Neural cell (in vitro differentiated cells): ENCODE results near the gene NISCH. TPM values are rescaled to one million over a fixed set of nuclear protein-coding genes. Genes with fewer than 3 reads are reported as not detected.

Source experiments
- H2AFZ ChIP-seq: fragments of 200-600, 300-800 bp; sonication (generic), shearing (Covaris generic); 2 replicates; pipeline ENCODE4 v1.6.0; 2014; ENCODE audit warnings: low read depth, mild to moderate bottlenecking, antibody characterized with exemption, low read length, moderate library complexity
- H3F3A ChIP-seq: fragments of 200-600 bp; shearing (Covaris generic); 2 replicates; pipeline ENCODE4 v1.6.1; 2016; ENCODE audit warnings: mild to moderate bottlenecking, moderate library complexity, mixed read lengths, antibody characterized with exemption, low read length; ENCODE audit not compliant: insufficient read depth, poor library complexity, severe bottlenecking
- H3K27ac ChIP-seq: fragments of 200-600, 300-800 bp; sonication (generic), shearing (Covaris generic); 2 replicates; pipeline ENCODE4 v1.5.1; 2014; ENCODE audit warnings: mild to moderate bottlenecking, low read length, moderate library complexity
- H3K27me3 ChIP-seq: fragments of 300-800, 200-600 bp; sonication (generic), shearing (Covaris generic); 2 replicates; pipeline ENCODE4 v1.6.0; 2014; ENCODE audit warnings: mild to moderate bottlenecking, low read depth, low read length, moderate library complexity; ENCODE audit not compliant: insufficient read depth
- H3K36me3 ChIP-seq: fragments of 300-800, 200-600 bp; sonication (generic), shearing (Covaris generic); 2 replicates; pipeline ENCODE4 v1.5.1; 2014; ENCODE audit warnings: mild to moderate bottlenecking, antibody characterized with exemption, low read length, moderate library complexity; ENCODE audit not compliant: insufficient read depth
- H3K4me2 ChIP-seq: fragments of 300-800, 200-600 bp; sonication (generic), shearing (Covaris generic); 2 replicates; pipeline ENCODE4 v1.6.0; 2014; ENCODE audit warnings: mild to moderate bottlenecking, low read length
- H3K4me3 ChIP-seq: fragments of 300-800, 200-600 bp; sonication (generic), shearing (Covaris generic); 2 replicates; pipeline ENCODE4 v1.5.1; 2014; ENCODE audit warnings: mild to moderate bottlenecking, low read length, moderate library complexity
- H3K79me2 ChIP-seq: fragments of 200-600 bp; shearing (Covaris generic); replicated peaks from 2 replicates; pipeline ENCODE4 v1.6.0; 2014; ENCODE audit warnings: mild to moderate bottlenecking, low read length, moderate library complexity; ENCODE audit not compliant: insufficient read depth
- H3K9ac ChIP-seq: fragments of 300-800, 200-600 bp; sonication (generic), shearing (Covaris generic); 2 replicates; pipeline ENCODE4 v1.6.1; 2016; ENCODE audit warnings: mild to moderate bottlenecking, low read length, mixed read lengths
- H3K9me2 ChIP-seq: fragments of 200-600 bp; shearing (Covaris generic); 2 replicates; pipeline ENCODE4 v1.6.1; 2016; ENCODE audit warnings: mild to moderate bottlenecking, low read length, mixed read lengths; ENCODE audit not compliant: insufficient read depth
- H3K9me3 ChIP-seq: fragments of 200-600, 300-800 bp; sonication (generic), shearing (Covaris generic); 2 replicates; pipeline ENCODE4 v1.6.1; 2016; ENCODE audit warnings: mild to moderate bottlenecking, mixed run types, low read length, moderate library complexity, mixed read lengths
- H4K20me1 ChIP-seq: fragments of 200-600 bp; shearing (Covaris generic); 2 replicates; pipeline ENCODE4 v1.6.1; 2016; ENCODE audit warnings: mild to moderate bottlenecking, mixed run types; ENCODE audit not compliant: insufficient read depth
- EP300 ChIP-seq: fragments of 450-650 bp; conservative IDR thresholded peaks from 2 replicates; pipeline ENCODE4 v1.6.1; 2014; ENCODE audit warnings: antibody characterized with exemption, mild to moderate bottlenecking, moderate library complexity; ENCODE audit not compliant: poor library complexity, severe bottlenecking
- EZH2 ChIP-seq: fragments of 200-600, 300-800 bp; shearing (Covaris generic), sonication (generic); IDR thresholded peaks from 2 replicates; pipeline ENCODE4 v1.6.1; 2014; ENCODE audit warnings: antibody characterized with exemption, low read length, borderline replicate concordance, mild to moderate bottlenecking; ENCODE audit not compliant: insufficient read depth, poor library complexity, severe bottlenecking
- MXI1 ChIP-seq: fragments of 450-650 bp; conservative IDR thresholded peaks from 2 replicates; pipeline ENCODE4 v1.6.1; 2014; ENCODE audit warnings: antibody characterized with exemption, mild to moderate bottlenecking; ENCODE audit not compliant: poor library complexity, severe bottlenecking
- POLR2AphosphoS5 ChIP-seq: IDR thresholded peaks from 2 replicates; pipeline ENCODE4 v1.6.1; 2012
- RAD21 ChIP-seq: fragments of 450-650 bp; conservative IDR thresholded peaks from 2 replicates; pipeline ENCODE4 v1.6.1; 2014; ENCODE audit warnings: antibody characterized with exemption, mild to moderate bottlenecking, moderate library complexity
- SMC3 ChIP-seq: fragments of 450-650 bp; conservative IDR thresholded peaks from 2 replicates; pipeline ENCODE4 v1.6.1; 2014; ENCODE audit warnings: antibody characterized with exemption, mild to moderate bottlenecking, moderate library complexity; ENCODE audit not compliant: poor library complexity
- TAF1 ChIP-seq: IDR thresholded peaks from 2 replicates; pipeline ENCODE4 v1.6.1; 2012; ENCODE audit warnings: low read depth
- polyA plus RNA-seq: library from polyadenylated mRNA; depleted of rRNA; stranded (reverse); fragments of >200 nt; gene quantifications from 2 replicates; pipeline ENCODE4 v1.2.3, GENCODE V29; 2014
- TF ChIP-seq, protein P1 (sequence below): IDR thresholded peaks from 2 replicates; pipeline ENCODE4 v1.6.1; 2012; ENCODE audit warnings: borderline replicate concordance
- TF ChIP-seq, protein P2 (sequence below): fragments of 450-650 bp; IDR thresholded peaks from 2 replicates; pipeline ENCODE4 v1.5.1; 2014; ENCODE audit warnings: antibody characterized with exemption, mild to moderate bottlenecking, moderate library complexity; ENCODE audit not compliant: poor library complexity, severe bottlenecking

The NISCH gene
- polyA plus RNA-seq, 1 donor from 2014 or later, result 88.9 TPM

DNA sequence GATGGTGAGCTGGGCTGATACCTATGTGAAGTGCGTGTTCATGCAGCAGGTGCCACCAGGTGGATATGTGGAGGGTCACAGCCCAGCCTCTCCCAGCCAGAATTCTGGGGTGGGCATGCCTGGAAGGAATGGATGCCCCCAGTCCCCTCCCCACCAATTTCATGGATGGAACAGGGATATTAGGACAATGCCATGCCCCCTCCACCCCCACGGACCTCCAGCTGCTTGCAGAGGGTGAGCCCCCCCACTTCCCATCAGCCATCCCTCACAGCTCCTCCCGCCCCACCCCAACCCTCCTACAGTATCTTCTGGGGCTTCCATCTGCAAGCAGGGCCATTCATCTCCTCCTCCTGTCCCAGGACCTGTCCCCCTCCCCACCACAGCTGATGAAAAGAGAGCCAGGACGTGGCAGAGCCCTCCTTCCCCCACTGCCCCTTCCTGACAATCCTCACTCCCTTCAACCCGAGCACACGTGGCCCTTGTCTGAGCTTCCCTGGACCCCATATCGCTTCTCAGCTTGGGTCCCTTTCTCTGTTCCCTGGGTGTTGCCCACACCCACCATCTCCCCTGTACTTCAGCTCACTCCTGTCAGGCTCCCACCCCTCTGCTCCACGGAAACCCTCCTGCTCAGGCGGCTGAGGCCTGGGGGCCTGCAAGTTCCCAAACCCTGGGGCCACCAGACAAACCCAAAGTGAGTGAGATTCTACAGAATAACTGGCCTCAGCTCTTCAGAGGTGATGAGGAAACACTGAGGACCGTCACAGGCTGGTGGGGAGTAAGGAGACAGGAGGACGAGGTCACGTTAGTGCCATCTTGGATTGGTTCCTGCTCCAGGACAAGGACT is 7.7 kb upstream of the NISCH start:
- H3K9ac ChIP-seq, result no peak overlapping the region
- no peaks in the 10 kb centered on the region for H3K9me3 ChIP-seq
- no peak for TF ChIP-seq MXI1
- TF ChIP-seq TAF1, result no peak
- TF ChIP-seq, protein P1, sequence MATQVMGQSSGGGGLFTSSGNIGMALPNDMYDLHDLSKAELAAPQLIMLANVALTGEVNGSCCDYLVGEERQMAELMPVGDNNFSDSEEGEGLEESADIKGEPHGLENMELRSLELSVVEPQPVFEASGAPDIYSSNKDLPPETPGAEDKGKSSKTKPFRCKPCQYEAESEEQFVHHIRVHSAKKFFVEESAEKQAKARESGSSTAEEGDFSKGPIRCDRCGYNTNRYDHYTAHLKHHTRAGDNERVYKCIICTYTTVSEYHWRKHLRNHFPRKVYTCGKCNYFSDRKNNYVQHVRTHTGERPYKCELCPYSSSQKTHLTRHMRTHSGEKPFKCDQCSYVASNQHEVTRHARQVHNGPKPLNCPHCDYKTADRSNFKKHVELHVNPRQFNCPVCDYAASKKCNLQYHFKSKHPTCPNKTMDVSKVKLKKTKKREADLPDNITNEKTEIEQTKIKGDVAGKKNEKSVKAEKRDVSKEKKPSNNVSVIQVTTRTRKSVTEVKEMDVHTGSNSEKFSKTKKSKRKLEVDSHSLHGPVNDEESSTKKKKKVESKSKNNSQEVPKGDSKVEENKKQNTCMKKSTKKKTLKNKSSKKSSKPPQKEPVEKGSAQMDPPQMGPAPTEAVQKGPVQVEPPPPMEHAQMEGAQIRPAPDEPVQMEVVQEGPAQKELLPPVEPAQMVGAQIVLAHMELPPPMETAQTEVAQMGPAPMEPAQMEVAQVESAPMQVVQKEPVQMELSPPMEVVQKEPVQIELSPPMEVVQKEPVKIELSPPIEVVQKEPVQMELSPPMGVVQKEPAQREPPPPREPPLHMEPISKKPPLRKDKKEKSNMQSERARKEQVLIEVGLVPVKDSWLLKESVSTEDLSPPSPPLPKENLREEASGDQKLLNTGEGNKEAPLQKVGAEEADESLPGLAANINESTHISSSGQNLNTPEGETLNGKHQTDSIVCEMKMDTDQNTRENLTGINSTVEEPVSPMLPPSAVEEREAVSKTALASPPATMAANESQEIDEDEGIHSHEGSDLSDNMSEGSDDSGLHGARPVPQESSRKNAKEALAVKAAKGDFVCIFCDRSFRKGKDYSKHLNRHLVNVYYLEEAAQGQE, result no peak
- H3K4me3 ChIP-seq, result no peak overlapping the region
- H3K36me3 ChIP-seq, result no peaks in the 10 kb centered on the region
- H2AFZ ChIP-seq, result no peak overlapping the region
- no peaks in the 10 kb centered on the region for H3K9me2 ChIP-seq
- no peaks in the 10 kb centered on the region for H3F3A ChIP-seq
- no peak overlapping the region for H3K4me2 ChIP-seq
- H3K27ac ChIP-seq, result no peak overlapping the region
- H3K79me2 ChIP-seq, result no peaks in the 10 kb centered on the region
- H4K20me1 ChIP-seq, result no peaks in the 10 kb centered on the region
- no peaks in the 10 kb centered on the region for H3K27me3 ChIP-seq

DNA sequence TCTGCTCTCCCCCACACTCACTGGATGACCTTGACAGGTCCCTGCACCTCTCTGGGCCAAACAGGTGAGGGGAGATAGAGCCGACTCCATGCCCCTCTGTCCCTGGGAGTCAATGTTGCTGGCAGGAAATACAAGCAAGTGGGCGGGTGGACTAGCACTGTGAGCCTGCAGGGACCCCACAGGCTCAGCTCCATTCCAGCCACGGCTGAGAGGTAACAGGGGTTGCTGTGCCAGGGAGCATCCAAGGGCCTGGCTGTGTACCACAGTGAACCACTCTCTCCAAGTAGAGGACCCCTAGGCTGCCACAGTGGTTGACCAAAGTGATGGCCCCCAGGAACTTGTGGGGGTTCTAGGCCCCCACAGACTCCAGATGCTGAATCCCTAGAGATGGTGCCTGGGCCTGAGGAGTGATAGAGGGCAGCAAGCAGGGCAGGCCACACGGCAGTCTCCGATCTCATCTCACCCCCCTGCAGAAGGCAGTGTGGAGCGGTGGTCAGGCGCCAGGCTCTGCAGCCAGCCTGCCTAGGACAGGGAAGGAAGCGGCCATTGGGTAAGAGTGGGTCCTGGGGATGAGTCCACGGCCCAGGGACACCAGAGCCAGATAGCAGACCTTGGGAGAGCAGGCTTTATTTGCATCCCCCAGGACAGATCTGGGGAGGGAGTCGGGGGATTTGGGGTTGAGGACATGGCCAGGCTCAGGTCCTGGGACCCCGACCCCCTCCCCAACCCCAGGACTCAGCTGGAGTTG is 4.7 kb upstream of the NISCH start:
- no peaks in the 10 kb centered on the region for H3K36me3 ChIP-seq
- no peaks in the 10 kb centered on the region for H3K79me2 ChIP-seq
- H3K4me3 ChIP-seq, result no peak overlapping the region
- H3K27ac ChIP-seq, result no peak overlapping the region
- H3K27me3 ChIP-seq, result no peaks in the 10 kb centered on the region
- no peak overlapping the region for H3K9ac ChIP-seq
- H3K9me2 ChIP-seq, result no peaks in the 10 kb centered on the region
- TF ChIP-seq EP300 (no peak), SMC3 (no peak), POLR2AphosphoS5 (no peak), EZH2 (no peak), RAD21 (no peak), TAF1 (no peak)
- TF ChIP-seq, protein P2, sequence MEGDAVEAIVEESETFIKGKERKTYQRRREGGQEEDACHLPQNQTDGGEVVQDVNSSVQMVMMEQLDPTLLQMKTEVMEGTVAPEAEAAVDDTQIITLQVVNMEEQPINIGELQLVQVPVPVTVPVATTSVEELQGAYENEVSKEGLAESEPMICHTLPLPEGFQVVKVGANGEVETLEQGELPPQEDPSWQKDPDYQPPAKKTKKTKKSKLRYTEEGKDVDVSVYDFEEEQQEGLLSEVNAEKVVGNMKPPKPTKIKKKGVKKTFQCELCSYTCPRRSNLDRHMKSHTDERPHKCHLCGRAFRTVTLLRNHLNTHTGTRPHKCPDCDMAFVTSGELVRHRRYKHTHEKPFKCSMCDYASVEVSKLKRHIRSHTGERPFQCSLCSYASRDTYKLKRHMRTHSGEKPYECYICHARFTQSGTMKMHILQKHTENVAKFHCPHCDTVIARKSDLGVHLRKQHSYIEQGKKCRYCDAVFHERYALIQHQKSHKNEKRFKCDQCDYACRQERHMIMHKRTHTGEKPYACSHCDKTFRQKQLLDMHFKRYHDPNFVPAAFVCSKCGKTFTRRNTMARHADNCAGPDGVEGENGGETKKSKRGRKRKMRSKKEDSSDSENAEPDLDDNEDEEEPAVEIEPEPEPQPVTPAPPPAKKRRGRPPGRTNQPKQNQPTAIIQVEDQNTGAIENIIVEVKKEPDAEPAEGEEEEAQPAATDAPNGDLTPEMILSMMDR, result no peak
- no peaks in the 10 kb centered on the region for H3K9me3 ChIP-seq
- peaks cover under 1% of the 10 kb centered on the region for H3F3A ChIP-seq
- H4K20me1 ChIP-seq, result no peaks in the 10 kb centered on the region
- H2AFZ ChIP-seq, result no peak overlapping the region
- H3K4me2 ChIP-seq, result no peak overlapping the region
